HCT116 (cell line): ENCODE measurements around the gene VPS33A.

Experiments used
- CBX3 ChIP-seq: IDR thresholded peaks from 2 replicates; pipeline ENCODE4 v1.6.1; 2012; ENCODE audit warnings: low read depth
- EGR1 ChIP-seq: IDR thresholded peaks from 2 replicates; pipeline ENCODE4 v1.6.1; 2012; ENCODE audit warnings: low read depth
- EZH2 ChIP-seq: fragments of 200-600 bp; sonication (generic); IDR thresholded peaks from 2 replicates; pipeline ENCODE4 v1.6.1; 2017; ENCODE audit warnings: antibody characterized with exemption, mixed run types
- JUND ChIP-seq: IDR thresholded peaks from 2 replicates; pipeline ENCODE4 v1.6.1; 2012
- POLR2A ChIP-seq: IDR thresholded peaks from 2 replicates; pipeline ENCODE4 v1.7.0; 2011; ENCODE audit warnings: borderline replicate concordance; ENCODE audit not compliant: insufficient read depth, insufficient read length; ENCODE audit errors: extremely low read depth
- POLR2AphosphoS5 ChIP-seq: IDR thresholded peaks from 2 replicates; pipeline ENCODE4 v1.6.1; 2011; ENCODE audit warnings: mild to moderate bottlenecking, low read depth, low read length, moderate library complexity
- SIN3A ChIP-seq: IDR thresholded peaks from 2 replicates; pipeline ENCODE4 v1.6.1; 2012; ENCODE audit warnings: low read depth
- TCF7L2 ChIP-seq: IDR thresholded peaks from 2 replicates; pipeline ENCODE4 v1.7.0; 2011; ENCODE audit warnings: borderline replicate concordance, inconsistent platforms; ENCODE audit not compliant: insufficient read depth, insufficient read length; ENCODE audit errors: extremely low read depth
- TF ChIP-seq, protein P1 (sequence below), 3 experiments: fragments of 200-600 bp in 1 of 3; sonication (generic) in 1 of 3; IDR thresholded peaks in 2 of 3; conservative IDR thresholded peaks in 1 of 3; 2 replicates each; pipeline ENCODE4 v1.5.1; 2012 to 2017; ENCODE audit warnings: low read depth in 2 of 3, low read length in 2 of 3, antibody characterized with exemption in 1 of 3, borderline replicate concordance in 1 of 3, control low read depth in 1 of 3, mild to moderate bottlenecking in 1 of 3, mixed read lengths in 1 of 3, mixed run types in 1 of 3, moderate library complexity in 1 of 3; ENCODE audit not compliant: insufficient read depth in 1 of 3
- TF ChIP-seq, protein P2 (sequence below): IDR thresholded peaks from 2 replicates; pipeline ENCODE4 v1.6.1; 2012
- TF ChIP-seq, protein P3 (sequence below): IDR thresholded peaks from 2 replicates; pipeline ENCODE4 v1.6.1; 2012; ENCODE audit warnings: low read depth
- TF ChIP-seq, protein P4 (sequence below): IDR thresholded peaks from 2 replicates; pipeline ENCODE4 v1.6.1; 2012

DNA sequence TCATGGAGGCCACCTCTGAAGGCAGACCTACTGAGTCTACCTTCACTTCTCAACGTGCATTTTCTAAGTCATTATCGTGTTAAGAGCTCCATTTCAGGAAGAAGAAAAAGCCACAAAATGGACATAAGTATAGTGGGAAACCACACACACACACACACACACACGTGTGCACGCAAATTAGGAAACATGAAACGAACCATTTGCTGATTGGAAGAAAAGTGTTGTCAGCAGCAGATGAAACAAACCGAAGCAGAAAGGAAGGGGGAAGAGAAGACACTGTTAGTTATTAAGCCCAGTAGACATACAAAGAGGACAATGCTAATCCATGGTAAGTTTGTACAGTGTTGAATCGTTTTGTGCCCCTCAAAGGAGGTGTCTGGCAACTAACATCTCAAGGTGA is 9.9 kb upstream of the VPS33A start:
- TF ChIP-seq, protein P1, sequence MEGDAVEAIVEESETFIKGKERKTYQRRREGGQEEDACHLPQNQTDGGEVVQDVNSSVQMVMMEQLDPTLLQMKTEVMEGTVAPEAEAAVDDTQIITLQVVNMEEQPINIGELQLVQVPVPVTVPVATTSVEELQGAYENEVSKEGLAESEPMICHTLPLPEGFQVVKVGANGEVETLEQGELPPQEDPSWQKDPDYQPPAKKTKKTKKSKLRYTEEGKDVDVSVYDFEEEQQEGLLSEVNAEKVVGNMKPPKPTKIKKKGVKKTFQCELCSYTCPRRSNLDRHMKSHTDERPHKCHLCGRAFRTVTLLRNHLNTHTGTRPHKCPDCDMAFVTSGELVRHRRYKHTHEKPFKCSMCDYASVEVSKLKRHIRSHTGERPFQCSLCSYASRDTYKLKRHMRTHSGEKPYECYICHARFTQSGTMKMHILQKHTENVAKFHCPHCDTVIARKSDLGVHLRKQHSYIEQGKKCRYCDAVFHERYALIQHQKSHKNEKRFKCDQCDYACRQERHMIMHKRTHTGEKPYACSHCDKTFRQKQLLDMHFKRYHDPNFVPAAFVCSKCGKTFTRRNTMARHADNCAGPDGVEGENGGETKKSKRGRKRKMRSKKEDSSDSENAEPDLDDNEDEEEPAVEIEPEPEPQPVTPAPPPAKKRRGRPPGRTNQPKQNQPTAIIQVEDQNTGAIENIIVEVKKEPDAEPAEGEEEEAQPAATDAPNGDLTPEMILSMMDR (IDR thresholded peaks at IDR 0.05 in 2 of 3, conservative IDR thresholded peaks at IDR 0.05 in 1 of 3; ENCODE audit: borderline replicate concordance in 1 of 3, insufficient read depth in 1 of 3, low read depth in 2 of 3, low read length in 2 of 3) = no peak
- TF ChIP-seq EZH2 = no peak
- TF ChIP-seq POLR2A = no peak
- TF ChIP-seq, protein P2, sequence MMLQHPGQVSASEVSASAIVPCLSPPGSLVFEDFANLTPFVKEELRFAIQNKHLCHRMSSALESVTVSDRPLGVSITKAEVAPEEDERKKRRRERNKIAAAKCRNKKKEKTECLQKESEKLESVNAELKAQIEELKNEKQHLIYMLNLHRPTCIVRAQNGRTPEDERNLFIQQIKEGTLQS = no peak
- TF ChIP-seq EGR1 = no peak
- TF ChIP-seq, protein P3, sequence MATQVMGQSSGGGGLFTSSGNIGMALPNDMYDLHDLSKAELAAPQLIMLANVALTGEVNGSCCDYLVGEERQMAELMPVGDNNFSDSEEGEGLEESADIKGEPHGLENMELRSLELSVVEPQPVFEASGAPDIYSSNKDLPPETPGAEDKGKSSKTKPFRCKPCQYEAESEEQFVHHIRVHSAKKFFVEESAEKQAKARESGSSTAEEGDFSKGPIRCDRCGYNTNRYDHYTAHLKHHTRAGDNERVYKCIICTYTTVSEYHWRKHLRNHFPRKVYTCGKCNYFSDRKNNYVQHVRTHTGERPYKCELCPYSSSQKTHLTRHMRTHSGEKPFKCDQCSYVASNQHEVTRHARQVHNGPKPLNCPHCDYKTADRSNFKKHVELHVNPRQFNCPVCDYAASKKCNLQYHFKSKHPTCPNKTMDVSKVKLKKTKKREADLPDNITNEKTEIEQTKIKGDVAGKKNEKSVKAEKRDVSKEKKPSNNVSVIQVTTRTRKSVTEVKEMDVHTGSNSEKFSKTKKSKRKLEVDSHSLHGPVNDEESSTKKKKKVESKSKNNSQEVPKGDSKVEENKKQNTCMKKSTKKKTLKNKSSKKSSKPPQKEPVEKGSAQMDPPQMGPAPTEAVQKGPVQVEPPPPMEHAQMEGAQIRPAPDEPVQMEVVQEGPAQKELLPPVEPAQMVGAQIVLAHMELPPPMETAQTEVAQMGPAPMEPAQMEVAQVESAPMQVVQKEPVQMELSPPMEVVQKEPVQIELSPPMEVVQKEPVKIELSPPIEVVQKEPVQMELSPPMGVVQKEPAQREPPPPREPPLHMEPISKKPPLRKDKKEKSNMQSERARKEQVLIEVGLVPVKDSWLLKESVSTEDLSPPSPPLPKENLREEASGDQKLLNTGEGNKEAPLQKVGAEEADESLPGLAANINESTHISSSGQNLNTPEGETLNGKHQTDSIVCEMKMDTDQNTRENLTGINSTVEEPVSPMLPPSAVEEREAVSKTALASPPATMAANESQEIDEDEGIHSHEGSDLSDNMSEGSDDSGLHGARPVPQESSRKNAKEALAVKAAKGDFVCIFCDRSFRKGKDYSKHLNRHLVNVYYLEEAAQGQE = no peak
- TF ChIP-seq SIN3A = no peak
- no peak for TF ChIP-seq JUND
- no peak for TF ChIP-seq CBX3
- TF ChIP-seq POLR2AphosphoS5 = no peak
- TF ChIP-seq TCF7L2 = no peak
- TF ChIP-seq, protein P4, sequence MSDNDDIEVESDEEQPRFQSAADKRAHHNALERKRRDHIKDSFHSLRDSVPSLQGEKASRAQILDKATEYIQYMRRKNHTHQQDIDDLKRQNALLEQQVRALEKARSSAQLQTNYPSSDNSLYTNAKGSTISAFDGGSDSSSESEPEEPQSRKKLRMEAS = no peak
